IMR-90 (cell line): ENCODE measurements around the gene MAPK11. TPM values are rescaled to one million over a fixed set of nuclear protein-coding genes. Genes with fewer than 3 reads are reported as not detected.
A peak's percentile ranks its signal among the peaks of the same experiment; 100 is the strongest.

Experiments
- ATAC-seq: fragments of 200-7000 bp; cut with Tn5 transposase; 2 replicates; pipeline ENCODE4 v1.9.1; 2020; ENCODE audit warnings: low read depth, mild to moderate bottlenecking, moderate library complexity
- BruUV-seq: library from RNA; stranded (reverse); fragments of 400-500 nt; replicated peaks from 2 replicates; lab custom pipeline; 2021; lab: Mats Ljungman, UMichigan
- CTCF ChIA-PET: fragments of 300-600 bp; formaldehyde crosslinking; extraction: SDS; loops from one replicate; lab custom pipeline; 2021; ENCODE audit warnings: antibody characterized with exemption; lab: Yijun Ruan, JAX
- POLR2A ChIA-PET: fragments of 300-600 bp; sonication (Branson Sonifier 250); formaldehyde crosslinking; loops from one replicate; lab custom pipeline; 2022; ENCODE audit warnings: antibody characterized with exemption; ENCODE audit not compliant: unreplicated experiment; lab: Charles Lee
- DNase-seq: peaks from one replicate; pipeline ENCODE4 v3.0.0; 2013
- H2AFZ ChIP-seq: replicated peaks from 2 replicates; pipeline ENCODE3; 2013; ENCODE audit warnings: low read length, mild to moderate bottlenecking; ENCODE audit not compliant: poor library complexity
- H2AK5ac ChIP-seq: 2 replicates; pipeline ENCODE4 v1.6.1; 2013; ENCODE audit warnings: low read depth, low read length, inconsistent platforms
- H2AK9ac ChIP-seq: replicated peaks from 2 replicates; pipeline ENCODE3; 2013; ENCODE audit warnings: mild to moderate bottlenecking, low read depth, low read length, moderate library complexity; ENCODE audit not compliant: poor library complexity
- H2BK120ac ChIP-seq: 2 replicates; pipeline ENCODE4 v1.6.1; 2013; ENCODE audit warnings: low read depth, low read length, inconsistent platforms
- H2BK15ac ChIP-seq: 3 replicates; pipeline ENCODE4 v1.6.1; 2013; ENCODE audit warnings: low read depth, low read length, inconsistent platforms
- H2BK20ac ChIP-seq: 2 replicates; pipeline ENCODE4 v1.6.1; 2013; ENCODE audit warnings: low read depth, mild to moderate bottlenecking, inconsistent platforms, low read length, moderate library complexity
- H2BK5ac ChIP-seq: 2 replicates; pipeline ENCODE4 v1.6.1; 2013; ENCODE audit warnings: mild to moderate bottlenecking, low read depth, low read length, inconsistent platforms; ENCODE audit not compliant: poor library complexity, severe bottlenecking
- H3K14ac ChIP-seq: replicated peaks from 2 replicates; pipeline ENCODE4 v1.6.1; 2013; ENCODE audit warnings: low read depth, low read length, inconsistent platforms
- H3K18ac ChIP-seq: 2 replicates; pipeline ENCODE4 v1.6.1; 2013; ENCODE audit warnings: low read depth, low read length, control low read depth
- H3K23ac ChIP-seq: 2 replicates; pipeline ENCODE4 v1.6.1; 2013; ENCODE audit warnings: low read depth, low read length, inconsistent platforms
- H3K27ac ChIP-seq: 2 replicates; pipeline ENCODE4 v1.5.1; 2013; ENCODE audit warnings: mild to moderate bottlenecking, control low read depth, low read length; ENCODE audit not compliant: insufficient read depth
- H3K27me3 ChIP-seq: 2 replicates; pipeline ENCODE4 v1.6.1; 2013; ENCODE audit warnings: low read length; ENCODE audit not compliant: control insufficient read depth, insufficient read depth
- H3K36me3 ChIP-seq: 2 replicates; pipeline ENCODE4 v1.6.1; 2013; ENCODE audit warnings: low read length, mixed read lengths; ENCODE audit not compliant: control insufficient read depth, insufficient read depth
- H3K4ac ChIP-seq: 2 replicates; pipeline ENCODE4 v1.6.1; 2013; ENCODE audit warnings: low read depth, low read length, inconsistent platforms
- H3K4me1 ChIP-seq: 2 replicates; pipeline ENCODE4 v1.6.1; 2013; ENCODE audit warnings: low read length, mixed read lengths; ENCODE audit not compliant: control insufficient read depth, insufficient read depth
- H3K4me2 ChIP-seq: 2 replicates; pipeline ENCODE4 v1.6.1; 2013; ENCODE audit warnings: low read depth, mild to moderate bottlenecking, control low read depth, low read length, moderate library complexity
- H3K4me3 ChIP-seq: 2 replicates; pipeline ENCODE4 v1.5.1; 2013; ENCODE audit warnings: low read depth, mild to moderate bottlenecking, control low read depth, low read length, moderate library complexity; ENCODE audit not compliant: insufficient read depth
- H3K56ac ChIP-seq: 2 replicates; pipeline ENCODE4 v1.6.1; 2013; ENCODE audit warnings: low read length, inconsistent platforms; ENCODE audit not compliant: insufficient read depth; ENCODE audit errors: extremely low read depth
- H3K79me1 ChIP-seq, 2 experiments: 2 replicates each; pipeline ENCODE4 v1.6.1; 2013; ENCODE audit warnings: low read length in 2 of 2, inconsistent platforms in 1 of 2, low read depth in 1 of 2
- H3K9ac ChIP-seq: 2 replicates; pipeline ENCODE4 v1.6.1; 2013; ENCODE audit warnings: low read depth, low read length, control low read depth
- H3K9me1 ChIP-seq: 2 replicates; pipeline ENCODE4 v1.6.1; 2013; ENCODE audit warnings: low read length, inconsistent platforms; ENCODE audit not compliant: insufficient read depth
- H3K9me3 ChIP-seq: 2 replicates; pipeline ENCODE4 v1.6.1; 2013; ENCODE audit warnings: low read length; ENCODE audit not compliant: control insufficient read depth, insufficient read depth
- H4K20me1 ChIP-seq: 2 replicates; pipeline ENCODE4 v1.6.1; 2013; ENCODE audit warnings: low read length, inconsistent platforms; ENCODE audit not compliant: insufficient read depth
- H4K5ac ChIP-seq: 2 replicates; pipeline ENCODE4 v1.6.1; 2013; ENCODE audit warnings: mild to moderate bottlenecking, low read depth, low read length, control low read depth
- H4K8ac ChIP-seq, 2 experiments: 2 replicates each; pipeline ENCODE4 v1.6.1; 2013; ENCODE audit warnings: low read depth in 2 of 2, low read length in 2 of 2, control low read depth in 1 of 2, inconsistent platforms in 1 of 2
- H4K91ac ChIP-seq: 2 replicates; pipeline ENCODE4 v1.6.1; 2013; ENCODE audit warnings: low read depth, low read length, inconsistent platforms; ENCODE audit not compliant: insufficient read depth
- BHLHE40 ChIP-seq: fragments of 150-350 bp; IDR thresholded peaks from 2 replicates; pipeline ENCODE4 v1.6.1; 2016; ENCODE audit warnings: mild to moderate bottlenecking, low read depth, low read length
- CEBPB ChIP-seq: IDR thresholded peaks from 2 replicates; pipeline ENCODE4 v1.6.1; 2012; ENCODE audit warnings: low read depth, low read length, improper control_type of control experiment
- CHD1 ChIP-seq: IDR thresholded peaks from 2 replicates; pipeline ENCODE4 v1.6.1; 2012; ENCODE audit warnings: low read depth, low read length, improper control_type of control experiment
- CTCF ChIP-seq: conservative IDR thresholded peaks from 2 replicates; pipeline ENCODE4 v1.5.1; 2012; ENCODE audit warnings: mild to moderate bottlenecking, low read depth, low read length, improper control_type of control experiment
- ELK1 ChIP-seq: fragments of 150-350 bp; IDR thresholded peaks from 2 replicates; pipeline ENCODE4 v1.6.1; 2016; ENCODE audit warnings: low read depth, mild to moderate bottlenecking, low read length, moderate library complexity, borderline replicate concordance
- FOS ChIP-seq: fragments of 150-350 bp; IDR thresholded peaks from 2 replicates; pipeline ENCODE4 v1.6.1; 2016; ENCODE audit warnings: low read depth, low read length
- MAFK ChIP-seq: IDR thresholded peaks from 2 replicates; pipeline ENCODE4 v1.6.1; 2012; ENCODE audit warnings: low read depth, low read length, improper control_type of control experiment
- MAZ ChIP-seq: IDR thresholded peaks from 2 replicates; pipeline ENCODE4 v1.6.1; 2012; ENCODE audit warnings: low read depth, mild to moderate bottlenecking, low read length, improper control_type of control experiment, moderate library complexity, borderline replicate concordance
- MXI1 ChIP-seq: IDR thresholded peaks from 2 replicates; pipeline ENCODE4 v1.6.1; 2012; ENCODE audit warnings: low read depth, mild to moderate bottlenecking, low read length, moderate library complexity, borderline replicate concordance
- NFE2L2 ChIP-seq: fragments of 150-350 bp; IDR thresholded peaks from 2 replicates; pipeline ENCODE4 v1.6.1; 2016; ENCODE audit warnings: low read depth, mild to moderate bottlenecking, low read length
- POLR2A ChIP-seq: IDR thresholded peaks from 2 replicates; pipeline ENCODE4 v1.6.1; 2012; ENCODE audit warnings: mild to moderate bottlenecking, low read depth, low read length
- RAD21 ChIP-seq: IDR thresholded peaks from 2 replicates; pipeline ENCODE4 v1.6.1; 2012; ENCODE audit warnings: low read length, improper control_type of control experiment
- RCOR1 ChIP-seq: IDR thresholded peaks from 2 replicates; pipeline ENCODE4 v1.6.1; 2012; ENCODE audit warnings: mild to moderate bottlenecking, low read length, improper control_type of control experiment; ENCODE audit not compliant: insufficient replicate concordance
- RFX5 ChIP-seq: IDR thresholded peaks from 2 replicates; pipeline ENCODE4 v1.8.0; 2012; ENCODE audit warnings: low read depth, mild to moderate bottlenecking, low read length, moderate library complexity
- SMC3 ChIP-seq: fragments of 150-350 bp; IDR thresholded peaks from 2 replicates; pipeline ENCODE4 v1.6.1; 2016; ENCODE audit warnings: low read depth, mild to moderate bottlenecking, antibody characterized with exemption, low read length, moderate library complexity
- USF2 ChIP-seq: fragments of 150-350 bp; IDR thresholded peaks from 2 replicates; pipeline ENCODE4 v1.6.1; 2017; ENCODE audit warnings: mild to moderate bottlenecking, antibody characterized with exemption, low read length, low read depth
- WGBS, 2 experiments: methylation state at CpG; one replicate each; pipeline versions ENCODE4 v1.1.5 to v1.1.7; 2013; ENCODE audit warnings: missing lambda C conversion rate in 2 of 2; ENCODE audit not compliant: insufficient read length in 1 of 2; ENCODE audit errors: extremely low coverage in 2 of 2; 5-methylcytosine and 5-hydroxymethylcytosine counted together
- dilution Hi-C: fragments of 300-500 bp; cut with HindIII; formaldehyde crosslinking; loops from one replicate; pipeline ENCODE4 v1.14.3; 2018; ENCODE audit warnings: low sequenced_read_pairs; ENCODE audit not compliant: unreplicated experiment
- in situ Hi-C: fragments of 300-500 bp; cut with MboI; formaldehyde crosslinking; loops from 3 replicates; pipeline ENCODE4 v1.14.3; 2019; ENCODE audit warnings: low sequenced_read_pairs, inconsistent platforms, mixed read lengths
- intact Hi-C: fragments of 100-400 bp; cut with micrococcal nuclease; formaldehyde crosslinking; loops from 2 replicates; pipeline ENCODE4 v1.10.0; 2022
- polyA plus RNA-seq, 3 experiments: library from polyadenylated mRNA; depleted of rRNA; stranded (reverse); fragments of >200 nt; gene quantifications; 2 replicates each; pipeline ENCODE4 v1.2.3, GENCODE V29; 2012; ENCODE audit warnings: low replicate concordance in 1 of 3
- total RNA-seq: library from RNA; depleted of rRNA; stranded (reverse); fragments of >200 nt; gene quantifications from 2 replicates; pipeline ENCODE4 v1.2.3, GENCODE V29; 2012

The MAPK11 gene
- total and polyA plus RNA-seq, 2 of the 4 experiments (the other 2 are of a cell fraction) = 8.1 to 14.4 TPM

GRCh38 chr22:50285568-50286229 is 15.5 kb upstream of the MAPK11 start:
- ChIA-PET POLR2A (no interaction called here), CTCF (no interaction called here)
- dilution Hi-C loops = no loop called here
- H3K23ac ChIP-seq = no peak overlapping the region
- no peak overlapping the region for H3K18ac ChIP-seq
- TF ChIP-seq SMC3 (no peak), MAZ (no peak), CEBPB (no peak), USF2 (no peak), FOS (no peak), NFE2L2 (no peak), BHLHE40 (no peak), CTCF (no peak), RAD21 (no peak), CHD1 (no peak), MXI1 (no peak), MAFK (no peak), POLR2A (no peak), RCOR1 (no peak), RFX5 (no peak), ELK1 (no peak)
- H3K4me2 ChIP-seq = no peak overlapping the region
- H4K20me1 ChIP-seq = peaks cover 65% of the 10 kb centered on the region
- H3K4ac ChIP-seq = no peak overlapping the region
- no peak overlapping the region for H2AK5ac ChIP-seq
- no peak overlapping the region for H3K9ac ChIP-seq
- in situ Hi-C loops = no loop called here
- 98% methylated on average over 16 of the region's 34 CpGs; no CpG with 5 or more reads in 1 of the 2 experiments for WGBS, 2 experiments
- peaks cover 86% of the 10 kb centered on the region for H3K36me3 ChIP-seq
- no peak overlapping the region for H2BK120ac ChIP-seq
- BruUV-seq = no TSS peak
- H3K9me1 ChIP-seq = no peaks in the 10 kb centered on the region
- H4K5ac ChIP-seq = no peak overlapping the region
- H2BK15ac ChIP-seq = no peak overlapping the region
- H4K8ac ChIP-seq = no peak overlapping the region
- peak overlapping the region; percentile 45 for H2BK5ac ChIP-seq
- no peaks in the 10 kb centered on the region for H3K27me3 ChIP-seq
- no peak overlapping the region for H3K27ac ChIP-seq
- no peak overlapping the region for H4K91ac ChIP-seq
- no peak overlapping the region for H3K14ac ChIP-seq
- ATAC-seq (no peak), DNase-seq (no peak)
- no peak overlapping the region for H2AFZ ChIP-seq
- intact Hi-C loops = no loop called here
- H3K9me3 ChIP-seq = no peaks in the 10 kb centered on the region
- no peak overlapping the region for H3K4me3 ChIP-seq
- H3K79me1 ChIP-seq = peaks cover 13 to 56% of the 10 kb centered on the region in 2 experiments; a peak in 3 of 4 replicates
- peaks cover 8% of the 10 kb centered on the region for H3K4me1 ChIP-seq
- H3K56ac ChIP-seq = no peak overlapping the region
- no peak overlapping the region for H2AK9ac ChIP-seq
- H2BK20ac ChIP-seq = no peak overlapping the region
